Measurements from ENCODE around the gene ZNF570.

The ZNF570 gene

GRCh38 chr19:37468961-37469777 is at the start of gene ZNF570 (continued):
- TF ChIP-seq KLF10 (tag by site-specific recombination; IDR thresholded peaks at IDR 0.05) = no peak
- peak; percentile 59 for TF ChIP-seq ZNF843 (tag by site-specific recombination; IDR thresholded peaks at IDR 0.05)
- TF ChIP-seq TCF7L2 (IDR thresholded peaks at IDR 0.05; ENCODE audit: borderline replicate concordance, low read depth, low read length) = peak; percentile 96
- TF ChIP-seq ZNF664 (tag by site-specific recombination; IDR thresholded peaks at IDR 0.05) = 0 out of 2 replicates have a peak, but pooled peaks have one; percentile 38
- peak; percentile 75 for TF ChIP-seq ZBTB8A (tag by site-specific recombination; IDR thresholded peaks at IDR 0.05)
- TF ChIP-seq ZNF704 (tag by site-specific recombination; IDR thresholded peaks at IDR 0.05) = no peak
- peak; percentile 74; the same call in 1 of the 2 replicates for TF ChIP-seq ZNF169 (tag by site-specific recombination; IDR thresholded peaks at IDR 0.05)
- no peak for TF ChIP-seq ZFP41 (tag by site-specific recombination; IDR thresholded peaks at IDR 0.05; ENCODE audit: borderline replicate concordance)
- TF ChIP-seq, protein P1, sequence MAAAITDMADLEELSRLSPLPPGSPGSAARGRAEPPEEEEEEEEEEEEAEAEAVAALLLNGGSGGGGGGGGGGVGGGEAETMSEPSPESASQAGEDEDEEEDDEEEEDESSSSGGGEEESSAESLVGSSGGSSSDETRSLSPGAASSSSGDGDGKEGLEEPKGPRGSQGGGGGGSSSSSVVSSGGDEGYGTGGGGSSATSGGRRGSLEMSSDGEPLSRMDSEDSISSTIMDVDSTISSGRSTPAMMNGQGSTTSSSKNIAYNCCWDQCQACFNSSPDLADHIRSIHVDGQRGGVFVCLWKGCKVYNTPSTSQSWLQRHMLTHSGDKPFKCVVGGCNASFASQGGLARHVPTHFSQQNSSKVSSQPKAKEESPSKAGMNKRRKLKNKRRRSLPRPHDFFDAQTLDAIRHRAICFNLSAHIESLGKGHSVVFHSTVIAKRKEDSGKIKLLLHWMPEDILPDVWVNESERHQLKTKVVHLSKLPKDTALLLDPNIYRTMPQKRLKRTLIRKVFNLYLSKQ (tag by site-specific recombination; IDR thresholded peaks at IDR 0.05; ENCODE audit: borderline replicate concordance) = no peak
- TF ChIP-seq ZNF473 (tag by site-specific recombination; IDR thresholded peaks at IDR 0.05) = no peak
- TF ChIP-seq ZNF10 (tag by site-specific recombination; IDR thresholded peaks at IDR 0.05) = 0 out of 2 replicates have a peak, but pooled peaks have one; percentile 10
- peak; percentile 4; the same call in 1 of the 2 replicates for TF ChIP-seq ZNF223 (tag by site-specific recombination; IDR thresholded peaks at IDR 0.05)
- no peak for TF ChIP-seq ZNF549 (tag by site-specific recombination; IDR thresholded peaks at IDR 0.05)
- TF ChIP-seq ZNF514 (tag by site-specific recombination; IDR thresholded peaks at IDR 0.05) = 0 out of 2 replicates have a peak, but pooled peaks have one; percentile 7
- peak; percentile 98 for TF ChIP-seq ZNF561 (tag by site-specific recombination; IDR thresholded peaks at IDR 0.05; ENCODE audit: borderline replicate concordance)
- TF ChIP-seq ZNF626 (tag by site-specific recombination; IDR thresholded peaks at IDR 0.05) = no peak
- peak; percentile 96 for TF ChIP-seq ZNF76 (tag by site-specific recombination; IDR thresholded peaks at IDR 0.05; ENCODE audit: borderline replicate concordance, low read depth)
- 0 out of 2 replicates have a peak, but pooled peaks have one; percentile 13 for TF ChIP-seq ZSCAN23 (tag by site-specific recombination; IDR thresholded peaks at IDR 0.05)
- TF ChIP-seq SP3 (tag by site-specific recombination; IDR thresholded peaks at IDR 0.05) = peak; percentile 93
- peak; percentile 93 for TF ChIP-seq ZNF777 (tag by site-specific recombination; IDR thresholded peaks at IDR 0.05; ENCODE audit: borderline replicate concordance)
- TF ChIP-seq ZNF24 (tag by site-specific recombination; IDR thresholded peaks at IDR 0.05) = peak; percentile 86
- peak; percentile 50; the same call in 1 of the 2 replicates for TF ChIP-seq ZNF302 (tag by site-specific recombination; IDR thresholded peaks at IDR 0.05; ENCODE audit: low read depth)
- TF ChIP-seq ZXDB (tag by site-specific recombination; IDR thresholded peaks at IDR 0.05) = peak; percentile 98
- TF ChIP-seq, protein P2, sequence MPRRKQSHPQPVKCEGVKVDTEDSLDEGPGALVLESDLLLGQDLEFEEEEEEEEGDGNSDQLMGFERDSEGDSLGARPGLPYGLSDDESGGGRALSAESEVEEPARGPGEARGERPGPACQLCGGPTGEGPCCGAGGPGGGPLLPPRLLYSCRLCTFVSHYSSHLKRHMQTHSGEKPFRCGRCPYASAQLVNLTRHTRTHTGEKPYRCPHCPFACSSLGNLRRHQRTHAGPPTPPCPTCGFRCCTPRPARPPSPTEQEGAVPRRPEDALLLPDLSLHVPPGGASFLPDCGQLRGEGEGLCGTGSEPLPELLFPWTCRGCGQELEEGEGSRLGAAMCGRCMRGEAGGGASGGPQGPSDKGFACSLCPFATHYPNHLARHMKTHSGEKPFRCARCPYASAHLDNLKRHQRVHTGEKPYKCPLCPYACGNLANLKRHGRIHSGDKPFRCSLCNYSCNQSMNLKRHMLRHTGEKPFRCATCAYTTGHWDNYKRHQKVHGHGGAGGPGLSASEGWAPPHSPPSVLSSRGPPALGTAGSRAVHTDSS (tag by site-specific recombination; IDR thresholded peaks at IDR 0.05) = no peak
- peak; percentile 85 for TF ChIP-seq ZBTB26 (tag by site-specific recombination; optimal IDR thresholded peaks at IDR 0.05)
- TF ChIP-seq ZNF610 (tag by site-specific recombination; IDR thresholded peaks at IDR 0.05; ENCODE audit: borderline replicate concordance) = peak; percentile 82
- peak; percentile 66 for TF ChIP-seq KLF9 (tag by site-specific recombination; IDR thresholded peaks at IDR 0.05; ENCODE audit: low read depth)
- no peak for TF ChIP-seq ZNF132 (tag by site-specific recombination; IDR thresholded peaks at IDR 0.05; ENCODE audit: borderline replicate concordance)
- TF ChIP-seq ZBTB49 (tag by site-specific recombination; IDR thresholded peaks at IDR 0.05; ENCODE audit: low read depth) = no peak
- TF ChIP-seq ZNF677 (tag by site-specific recombination; IDR thresholded peaks at IDR 0.05) = no peak
- TF ChIP-seq, protein P3, sequence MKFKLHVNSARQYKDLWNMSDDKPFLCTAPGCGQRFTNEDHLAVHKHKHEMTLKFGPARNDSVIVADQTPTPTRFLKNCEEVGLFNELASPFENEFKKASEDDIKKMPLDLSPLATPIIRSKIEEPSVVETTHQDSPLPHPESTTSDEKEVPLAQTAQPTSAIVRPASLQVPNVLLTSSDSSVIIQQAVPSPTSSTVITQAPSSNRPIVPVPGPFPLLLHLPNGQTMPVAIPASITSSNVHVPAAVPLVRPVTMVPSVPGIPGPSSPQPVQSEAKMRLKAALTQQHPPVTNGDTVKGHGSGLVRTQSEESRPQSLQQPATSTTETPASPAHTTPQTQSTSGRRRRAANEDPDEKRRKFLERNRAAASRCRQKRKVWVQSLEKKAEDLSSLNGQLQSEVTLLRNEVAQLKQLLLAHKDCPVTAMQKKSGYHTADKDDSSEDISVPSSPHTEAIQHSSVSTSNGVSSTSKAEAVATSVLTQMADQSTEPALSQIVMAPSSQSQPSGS (tag by site-specific recombination; IDR thresholded peaks at IDR 0.05; ENCODE audit: low read depth) = no peak

Measured in HEK293 (cell line).